HUDEP-2 (cell line): Measurements from ENCODE around the gene CX3CL1.

Experiments used
- DNase-seq, 76 experiments: peaks; one replicate each; lab custom pipeline; 2025; ENCODE audit not compliant: unreplicated experiment in 76 of 76; lab: John Stamatoyannopoulos, UW

Gene CX3CL1

GRCh38 chr16:57401943-57402640 lies 29.8 kb downstream of the CX3CL1 start:
- DNase-seq = no peak

- no peak for DNase-seq
Observed at GRCh38 chr16:57403965-57404817, 31.9 kb downstream of the CX3CL1 start, which contains the start of gene CCL17. TSS of gene CCL17 (plus strand) at chr16:57404767. CDS start at chr16:57413933, 9,166 bp downstream.

- DNase-seq = no peak
Observed at GRCh38 chr16:57405097-57405496, 32.8 kb downstream of the CX3CL1 start.

GRCh38 chr16:57406881-57407280 lies 34.6 kb downstream of the CX3CL1 start:
- DNase-seq = no peak

- DNase-seq = no peak
Observed at GRCh38 chr16:57407521-57408353, 35.4 kb downstream of the CX3CL1 start.

GRCh38 chr16:57409065-57409464 lies 36.8 kb downstream of the CX3CL1 start:
- DNase-seq = no peak

GRCh38 chr16:57409870-57410587 lies 37.7 kb downstream of the CX3CL1 start:
- no peak for DNase-seq

- no peak for DNase-seq
Observed at GRCh38 chr16:57411362-57411976, 39.2 kb downstream of the CX3CL1 start.

- DNase-seq = no peak
Observed at GRCh38 chr16:57412584-57412983, 40.3 kb downstream of the CX3CL1 start.

GRCh38 chr16:57413301-57413730 lies 41.0 kb downstream of the CX3CL1 start:
- DNase-seq = no peak

GRCh38 chr16:57413733-57414132 lies 41.4 kb downstream of the CX3CL1 start:
- no peak for DNase-seq

GRCh38 chr16:57416084-57416483 lies 43.8 kb downstream of the CX3CL1 start:
- DNase-seq = no peak

GRCh38 chr16:57419506-57419905 lies 47.2 kb downstream of the CX3CL1 start:
- no peak for DNase-seq

- DNase-seq = peak in 33 of 76 experiments; percentile 6 to 55 (median 23)
Observed at GRCh38 chr16:57422026-57422944, 50.0 kb downstream of the CX3CL1 start.

GRCh38 chr16:57423152-57423551 lies 50.9 kb downstream of the CX3CL1 start:
- DNase-seq = no peak

GRCh38 chr16:57424583-57424982 lies 52.3 kb downstream of the CX3CL1 start:
- no peak for DNase-seq

GRCh38 chr16:57426356-57426755 lies 54.1 kb downstream of the CX3CL1 start:
- no peak for DNase-seq

- DNase-seq = peak in 25 of 76 experiments; percentile 4 to 65 (median 12)
Observed at GRCh38 chr16:57427307-57427706, 55.0 kb downstream of the CX3CL1 start.

GRCh38 chr16:57427824-57428223 lies 55.5 kb downstream of the CX3CL1 start:
- DNase-seq = no peak
